ENCODE measurements around the gene EMC1. TPM values are rescaled to one million over a fixed set of nuclear protein-coding genes. Genes with fewer than 3 reads are reported as not detected.

EMC1 gene
- total RNA-seq, 4 donors from 2014 or later, result 32.8 to 54.1 (median 43.0) TPM

- no peak for DNase-seq
- intact Hi-C loops (cut with DNase I), result no loop called here
- Histone ChIP-seq H3K4me1 (no peaks in the 10 kb centered on the region), H3K4me3 (replicated peaks in 1 of 3) (no peak overlapping the region), H3K27ac (no peak overlapping the region), H3K27me3 (no peaks in the 10 kb centered on the region), H3K9me3 (no peaks in the 10 kb centered on the region), H3K36me3 (no peaks in the 10 kb centered on the region)
- WGBS, 2 donors, result 75 to 77% methylated on average over 11 of the region's 11 CpGs
- TF ChIP-seq POLR2A (IDR thresholded peaks at IDR 0.05) (no peak), CTCF (IDR thresholded peaks at IDR 0.05) (no peak)
These were observed 17.1 kb upstream of the EMC1 start for GRCh38 chr1:19268445-19268844.

DNA sequence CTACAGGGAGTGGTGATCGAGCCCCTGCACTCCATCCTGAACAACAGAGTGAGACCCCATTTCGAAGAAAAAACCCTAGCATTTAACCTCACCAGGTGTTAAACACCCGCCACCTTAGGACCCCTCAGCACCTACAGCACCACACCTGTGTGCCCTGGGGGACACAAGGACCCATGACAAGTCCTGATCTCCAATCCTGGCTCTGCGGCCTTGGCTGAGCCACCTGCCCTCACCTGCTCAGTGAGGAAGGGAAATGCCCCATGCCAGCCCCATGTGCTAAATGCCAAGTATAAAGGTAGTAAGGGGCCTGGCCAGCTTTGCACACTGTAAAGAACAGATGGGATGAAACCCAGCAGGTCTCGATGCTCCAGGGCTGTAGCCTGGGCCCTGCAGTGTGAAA lies 11.4 kb upstream of the EMC1 start:
- Histone ChIP-seq H3K4me3 (replicated peaks in 1 of 3) (no peak overlapping the region), H3K36me3 (peaks cover 18 to 22% of the 10 kb centered on the region in 2 donors), H3K4me1 (no peaks in the 10 kb centered on the region), H3K27ac (no peak overlapping the region), H3K27me3 (no peaks in the 10 kb centered on the region), H3K9me3 (no peaks in the 10 kb centered on the region)
- 89 to 92% methylated on average over 5 of the region's 5 CpGs for WGBS, 2 donors
- DNase-seq, result no peak
- intact Hi-C loops (cut with DNase I), result no loop called here
- no peak for TF ChIP-seq CTCF (IDR thresholded peaks at IDR 0.05)
- TF ChIP-seq POLR2A (IDR thresholded peaks at IDR 0.05), result no peak

- H3K27me3 ChIP-seq, result no peaks in the 10 kb centered on the region
- H3K4me3 ChIP-seq (replicated peaks in 1 of 3), result no peak overlapping the region
- DNase-seq, result no peak
- intact Hi-C loops (cut with DNase I), result no loop called here
- H3K9me3 ChIP-seq, result no peaks in the 10 kb centered on the region
- no peak overlapping the region for H3K27ac ChIP-seq
- WGBS, 2 donors, result 71 to 73% methylated on average over 5 of the region's 5 CpGs
- TF ChIP-seq POLR2A (IDR thresholded peaks at IDR 0.05) (no peak), CTCF (IDR thresholded peaks at IDR 0.05) (no peak)
- H3K36me3 ChIP-seq, result peaks cover 25 to 28% of the 10 kb centered on the region in 2 donors
- H3K4me1 ChIP-seq, result no peaks in the 10 kb centered on the region
These were observed 10.7 kb upstream of the EMC1 start for GRCh38 chr1:19262047-19262446.

GRCh38 chr1:19260211-19261138 lies 9.2 kb upstream of the EMC1 start:
- Histone ChIP-seq H3K4me3 (replicated peaks in 1 of 3) (no peak overlapping the region), H3K36me3 (peaks cover 28 to 32% of the 10 kb centered on the region in 2 donors), H3K4me1 (no peaks in the 10 kb centered on the region), H3K27me3 (no peaks in the 10 kb centered on the region), H3K9me3 (no peaks in the 10 kb centered on the region), H3K27ac (no peak overlapping the region)
- no peak for DNase-seq
- WGBS, 2 donors, result 82 to 84% methylated on average over 17 to 21 of the region's 21 CpGs
- TF ChIP-seq CTCF (IDR thresholded peaks at IDR 0.05), result no peak
- no peak for TF ChIP-seq POLR2A (IDR thresholded peaks at IDR 0.05)
- intact Hi-C loops (cut with DNase I), result no loop called here

DNA sequence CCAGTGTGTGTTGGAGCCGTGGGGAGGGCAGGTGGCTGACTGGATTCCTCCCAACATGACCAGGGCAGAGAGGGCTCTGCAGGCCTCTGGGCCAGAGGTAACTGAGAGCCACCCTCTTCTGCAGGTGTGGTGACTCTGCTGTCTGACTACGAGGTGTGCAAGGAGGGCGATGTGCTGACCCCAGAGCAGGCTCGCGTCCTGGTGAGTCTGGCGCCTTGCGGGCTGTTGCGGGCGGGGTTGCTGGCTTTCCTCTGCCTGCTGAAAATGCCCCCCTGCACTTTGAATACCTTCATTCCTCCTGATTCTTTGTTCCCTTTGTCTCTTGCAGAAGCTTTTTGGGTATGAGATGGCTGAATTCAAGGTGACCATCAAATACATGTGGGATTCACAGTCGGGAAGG lies 7.0 kb upstream of the EMC1 start:
- Histone ChIP-seq H3K27me3 (no peaks in the 10 kb centered on the region), H3K27ac (no peak overlapping the region), H3K4me3 (replicated peaks in 1 of 3) (no peak overlapping the region), H3K9me3 (no peaks in the 10 kb centered on the region), H3K36me3 (peaks cover 28 to 32% of the 10 kb centered on the region in 2 donors), H3K4me1 (no peaks in the 10 kb centered on the region)
- no peak for TF ChIP-seq CTCF (IDR thresholded peaks at IDR 0.05)
- TF ChIP-seq POLR2A (IDR thresholded peaks at IDR 0.05), result no peak
- intact Hi-C loops (cut with DNase I), result loop anchor here (10.0 kb wide), 1 partner anchor 396 kb away; no protein-coding TSS in a partner anchor
- 96 to 98% methylated on average over 10 of the region's 10 CpGs for WGBS, 2 donors
- no peak for DNase-seq

Measured in thyroid gland (tissue), 4 donors.